ENCODE measurements around the gene AXIN1. TPM values are rescaled to one million over a fixed set of nuclear protein-coding genes. Genes with fewer than 3 reads are reported as not detected.

Gene AXIN1
- total RNA-seq, 1 donor from 2014 or later, result 49.0 TPM

GRCh38 chr16:247027-247426, 105.5 kb downstream of the AXIN1 start:
- no peak for FAIRE-seq
- TF ChIP-seq, protein P1, sequence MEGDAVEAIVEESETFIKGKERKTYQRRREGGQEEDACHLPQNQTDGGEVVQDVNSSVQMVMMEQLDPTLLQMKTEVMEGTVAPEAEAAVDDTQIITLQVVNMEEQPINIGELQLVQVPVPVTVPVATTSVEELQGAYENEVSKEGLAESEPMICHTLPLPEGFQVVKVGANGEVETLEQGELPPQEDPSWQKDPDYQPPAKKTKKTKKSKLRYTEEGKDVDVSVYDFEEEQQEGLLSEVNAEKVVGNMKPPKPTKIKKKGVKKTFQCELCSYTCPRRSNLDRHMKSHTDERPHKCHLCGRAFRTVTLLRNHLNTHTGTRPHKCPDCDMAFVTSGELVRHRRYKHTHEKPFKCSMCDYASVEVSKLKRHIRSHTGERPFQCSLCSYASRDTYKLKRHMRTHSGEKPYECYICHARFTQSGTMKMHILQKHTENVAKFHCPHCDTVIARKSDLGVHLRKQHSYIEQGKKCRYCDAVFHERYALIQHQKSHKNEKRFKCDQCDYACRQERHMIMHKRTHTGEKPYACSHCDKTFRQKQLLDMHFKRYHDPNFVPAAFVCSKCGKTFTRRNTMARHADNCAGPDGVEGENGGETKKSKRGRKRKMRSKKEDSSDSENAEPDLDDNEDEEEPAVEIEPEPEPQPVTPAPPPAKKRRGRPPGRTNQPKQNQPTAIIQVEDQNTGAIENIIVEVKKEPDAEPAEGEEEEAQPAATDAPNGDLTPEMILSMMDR (IDR thresholded peaks at IDR 0.05; ENCODE audit: insufficient read depth, low read length, severe bottlenecking), result no peak
- no peak for DNase-seq (ENCODE audit: low read depth)
- no peaks in the 10 kb centered on the region for H3K27me3 ChIP-seq (ENCODE audit: control insufficient read depth, insufficient read depth, low read length)
- no peak overlapping the region for H3K4me3 ChIP-seq (ENCODE audit: low read depth, low read length)
- H3K36me3 ChIP-seq (ENCODE audit: control insufficient read depth, insufficient read depth, low read length), result peaks cover 2% of the 10 kb centered on the region

- no peak for FAIRE-seq
- no peak for DNase-seq (ENCODE audit: low read depth)
These were observed 107.4 kb downstream of the AXIN1 start for GRCh38 chr16:245105-245504.

DNA sequence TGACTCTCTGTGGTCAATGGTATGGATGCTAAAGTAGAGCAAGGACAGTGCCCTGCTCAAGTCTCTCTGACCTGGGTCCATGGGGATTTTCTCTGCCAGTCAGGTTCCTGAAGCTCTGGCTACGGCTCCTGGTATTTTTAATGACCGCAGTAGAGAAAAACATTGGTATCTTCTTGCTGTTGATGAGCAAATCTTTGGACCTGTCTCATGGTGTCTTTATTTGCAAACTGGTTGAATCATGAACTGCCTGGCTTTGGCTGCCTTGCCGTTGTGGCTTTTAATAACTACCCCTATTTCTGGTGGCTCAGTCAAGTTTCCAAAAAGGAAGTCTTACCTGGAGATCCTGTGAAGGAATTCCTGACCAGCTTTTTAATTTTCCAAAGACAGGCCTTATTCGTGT, 109.2 kb downstream of the AXIN1 start:
- H3K27me3 ChIP-seq (ENCODE audit: control insufficient read depth, insufficient read depth, low read length), result no peaks in the 10 kb centered on the region
- H3K4me3 ChIP-seq (ENCODE audit: low read depth, low read length), result no peak overlapping the region
- FAIRE-seq (no peak), DNase-seq (ENCODE audit: low read depth) (no peak)
- H3K36me3 ChIP-seq (ENCODE audit: control insufficient read depth, insufficient read depth, low read length), result no peaks in the 10 kb centered on the region
- TF ChIP-seq, protein P1 (IDR thresholded peaks at IDR 0.05; ENCODE audit: insufficient read depth, low read length, severe bottlenecking), result no peak

More at GRCh38 chr16:245105-245504, 107.4 kb downstream of the AXIN1 start:
- H3K36me3 ChIP-seq (ENCODE audit: control insufficient read depth, insufficient read depth, low read length), result peaks cover 2% of the 10 kb centered on the region
- H3K27me3 ChIP-seq (ENCODE audit: control insufficient read depth, insufficient read depth, low read length), result no peaks in the 10 kb centered on the region
- TF ChIP-seq, protein P1 (IDR thresholded peaks at IDR 0.05; ENCODE audit: insufficient read depth, low read length, severe bottlenecking), result no peak
- no peak overlapping the region for H3K4me3 ChIP-seq (ENCODE audit: low read depth, low read length)

- DNase-seq (ENCODE audit: low read depth) (no peak), FAIRE-seq (no peak)
- no peaks in the 10 kb centered on the region for H3K36me3 ChIP-seq (ENCODE audit: control insufficient read depth, insufficient read depth, low read length)
- H3K4me3 ChIP-seq (ENCODE audit: low read depth, low read length), result no peak overlapping the region
- no peaks in the 10 kb centered on the region for H3K27me3 ChIP-seq (ENCODE audit: control insufficient read depth, insufficient read depth, low read length)
- TF ChIP-seq, protein P1 (IDR thresholded peaks at IDR 0.05; ENCODE audit: insufficient read depth, low read length, severe bottlenecking), result no peak
These were observed 110.2 kb downstream of the AXIN1 start for GRCh38 chr16:242281-242680.

GRCh38 chr16:240559-240958, 112.0 kb downstream of the AXIN1 start:
- Histone ChIP-seq H3K27me3 (ENCODE audit: control insufficient read depth, insufficient read depth, low read length) (no peaks in the 10 kb centered on the region), H3K4me3 (ENCODE audit: low read depth, low read length) (no peak overlapping the region), H3K36me3 (ENCODE audit: control insufficient read depth, insufficient read depth, low read length) (no peaks in the 10 kb centered on the region)
- TF ChIP-seq, protein P1 (IDR thresholded peaks at IDR 0.05; ENCODE audit: insufficient read depth, low read length, severe bottlenecking), result no peak
- DNase-seq (ENCODE audit: low read depth), result no peak
- no peak for FAIRE-seq

- H3K27me3 ChIP-seq (ENCODE audit: control insufficient read depth, insufficient read depth, low read length), result no peaks in the 10 kb centered on the region
- no peak overlapping the region for H3K4me3 ChIP-seq (ENCODE audit: low read depth, low read length)
- FAIRE-seq, result peak; percentile 23
- no peak for DNase-seq (ENCODE audit: low read depth)
- H3K36me3 ChIP-seq (ENCODE audit: control insufficient read depth, insufficient read depth, low read length), result no peaks in the 10 kb centered on the region
- TF ChIP-seq, protein P1 (IDR thresholded peaks at IDR 0.05; ENCODE audit: insufficient read depth, low read length, severe bottlenecking), result no peak
These were observed 112.6 kb downstream of the AXIN1 start for GRCh38 chr16:239948-240277.
